ENCODE data around the gene KCNN3.
"Not testable (repeated sequence)": the region's sequence is repeated elsewhere in the genome, so short reads cannot be mapped to it uniquely, and the experiment has no call there.

KCNN3 gene

GRCh38 chr1:154870115-154870571 is at the start of gene KCNN3:
KCNN3 (minus strand) TSS chr1:154870281; CDS start chr1:154869964, 317 bp downstream.
- peak; percentile 99 for DNase-seq

DNA sequence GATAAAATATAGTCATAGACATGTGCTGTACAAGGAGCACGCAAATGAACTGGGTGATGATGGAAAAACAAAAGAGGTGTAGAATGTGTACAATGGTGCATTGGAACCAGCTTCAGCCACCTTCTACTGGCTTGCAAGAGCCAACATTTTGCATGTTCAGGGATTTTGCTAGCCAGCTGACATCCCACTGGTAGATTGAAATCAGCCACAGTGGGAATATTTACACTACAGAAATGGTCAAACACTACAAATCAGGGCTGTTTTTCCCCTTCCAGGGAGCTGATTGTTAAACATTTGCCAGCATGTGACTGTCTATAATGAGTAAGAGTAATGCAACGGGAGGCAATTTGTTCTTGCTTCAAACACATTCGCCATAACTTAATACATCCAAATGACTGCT is 43.2 kb upstream of the KCNN3 start:
- DNase-seq, result no peak

GRCh38 chr1:154912755-154913154 is 42.7 kb upstream of the KCNN3 start:
- DNase-seq, result no peak

GRCh38 chr1:154911691-154912550 is 41.8 kb upstream of the KCNN3 start:
- DNase-seq, result no peak

DNA sequence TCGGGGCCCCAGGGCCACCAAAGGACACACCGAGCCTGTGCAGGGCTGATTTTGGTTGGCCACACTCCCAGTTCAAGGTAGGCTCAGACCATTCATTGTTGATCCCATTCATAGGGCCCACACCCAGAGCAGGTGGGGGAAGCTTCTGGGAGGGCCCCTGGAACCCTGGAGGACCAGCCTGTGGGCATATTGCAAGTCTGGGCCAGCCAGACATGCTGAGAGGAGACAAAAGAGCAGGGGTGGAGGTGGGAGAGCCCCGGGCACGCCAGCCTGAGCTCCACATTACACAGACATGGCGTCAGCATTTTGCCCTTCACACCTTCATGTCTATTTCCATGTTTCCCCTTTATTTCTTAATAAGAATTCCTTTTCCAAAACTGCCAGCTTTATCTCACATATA is 40.8 kb upstream of the KCNN3 start:
- DNase-seq, result no peak

- DNase-seq, result no peak
Observed at GRCh38 chr1:154908937-154909336, 38.9 kb upstream of the KCNN3 start.

DNA sequence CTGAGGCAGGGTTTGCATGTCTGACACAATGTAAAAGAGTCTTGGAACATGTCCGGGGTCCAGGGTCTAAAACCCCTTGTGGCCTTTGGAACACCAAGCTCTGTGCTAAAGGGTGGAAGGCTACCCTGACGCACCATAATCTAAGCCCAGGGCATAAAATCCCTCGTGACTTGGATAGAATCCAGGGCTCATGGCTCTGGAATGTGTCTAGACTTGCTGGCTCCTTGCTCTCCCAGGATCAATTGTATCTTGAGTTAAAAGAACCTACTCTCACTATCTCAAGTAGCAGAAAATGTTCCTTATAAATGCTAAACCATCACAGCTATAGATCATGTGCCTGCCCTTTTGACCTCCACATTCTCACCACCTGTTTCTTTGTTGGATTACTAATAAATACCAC is 38.0 kb upstream of the KCNN3 start:
- DNase-seq, result not testable (repeated sequence)

GRCh38 chr1:154906621-154907081 is 36.6 kb upstream of the KCNN3 start:
- DNase-seq, result no peak

GRCh38 chr1:154902938-154903566 is 33.0 kb upstream of the KCNN3 start:
- no peak for DNase-seq

GRCh38 chr1:154901591-154901990 is 31.5 kb upstream of the KCNN3 start:
- DNase-seq, result no peak

DNA sequence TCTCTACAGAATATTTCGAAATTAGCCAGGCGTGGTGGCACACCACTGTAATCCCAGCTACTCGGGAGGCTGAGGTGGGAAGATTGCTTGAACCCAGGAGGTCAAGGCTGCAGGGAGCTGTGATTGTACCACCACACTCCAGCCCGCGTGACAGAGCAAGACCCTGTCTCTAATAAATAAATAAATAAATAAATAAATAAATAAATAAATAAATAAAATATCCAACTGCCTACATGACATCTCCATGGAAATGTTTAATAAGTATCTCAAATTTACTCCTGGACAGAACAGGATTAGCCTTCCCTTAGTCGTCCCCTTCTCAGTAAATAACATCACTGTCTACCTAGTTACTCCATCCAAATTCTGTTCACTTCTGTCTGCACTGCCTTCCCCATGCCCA is 29.0 kb upstream of the KCNN3 start:
- no peak for DNase-seq

DNA sequence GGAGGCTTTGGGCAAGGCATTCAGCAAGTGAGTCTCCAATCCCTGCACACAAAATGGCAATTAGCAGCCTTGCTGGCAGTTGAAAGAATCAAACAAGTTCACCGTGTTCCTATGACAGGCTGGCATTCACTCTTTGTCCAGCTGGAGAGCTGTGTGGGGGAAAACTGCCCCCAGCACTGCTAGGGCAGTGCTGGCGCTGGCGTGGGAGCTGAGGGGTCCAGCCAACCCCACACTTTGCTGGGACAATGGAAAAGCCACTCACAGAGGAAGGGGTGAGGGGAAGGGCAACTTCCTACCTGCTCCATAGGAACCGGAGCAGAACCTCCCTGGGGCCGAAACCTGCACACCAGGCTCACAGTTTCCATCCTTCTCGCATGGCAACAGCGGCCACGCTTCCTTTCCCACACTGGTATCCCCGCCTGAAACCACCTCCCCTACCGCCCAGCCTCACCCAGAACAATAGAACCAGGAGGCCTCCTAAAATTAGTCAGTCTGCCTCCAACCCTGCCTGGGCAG is 26.7 kb upstream of the KCNN3 start:
- no peak for DNase-seq

- DNase-seq, result no peak
Observed at GRCh38 chr1:154895798-154896197, 25.7 kb upstream of the KCNN3 start.

GRCh38 chr1:154891452-154891851 is 21.4 kb upstream of the KCNN3 start:
- DNase-seq, result no peak

- DNase-seq, result no peak
Observed at GRCh38 chr1:154888757-154889156, 18.7 kb upstream of the KCNN3 start.

DNA sequence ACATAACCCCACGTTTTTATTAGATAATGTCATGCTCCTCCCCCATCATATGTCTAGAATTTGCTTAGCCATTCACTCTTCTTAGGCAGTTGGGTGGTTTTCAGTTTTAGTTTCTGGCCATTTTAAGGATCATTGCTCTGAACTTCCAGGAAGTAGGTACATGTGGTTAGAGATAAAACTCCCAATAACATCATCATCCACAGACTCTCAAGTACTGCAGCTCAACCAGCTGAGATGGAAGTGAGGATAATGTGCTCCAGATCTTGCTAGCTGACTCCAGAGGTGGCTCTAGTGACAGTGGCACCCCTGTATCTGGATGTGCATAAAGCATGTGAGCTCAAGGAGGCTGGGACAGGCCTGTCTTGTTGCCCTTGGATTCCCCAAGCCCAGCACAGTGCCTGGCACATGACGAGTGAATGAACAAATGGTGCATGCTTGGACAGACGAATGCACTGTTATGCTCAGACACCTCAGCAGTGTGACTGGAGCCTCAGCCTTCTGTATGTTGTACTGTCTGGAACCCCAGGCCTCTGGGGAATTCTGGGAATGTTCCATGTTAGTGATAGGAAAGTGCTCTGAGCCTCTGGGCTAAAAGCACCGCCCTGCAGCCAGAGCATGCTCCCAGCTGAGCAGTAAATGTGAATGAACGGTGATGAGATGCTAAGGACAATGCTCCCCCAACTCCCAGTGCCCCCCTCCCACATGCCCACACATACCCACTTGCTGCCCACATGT is 16.4 kb upstream of the KCNN3 start:
- DNase-seq, result no peak

GRCh38 chr1:154884869-154885701 is 15.0 kb upstream of the KCNN3 start:
- DNase-seq, result no peak

GRCh38 chr1:154883919-154884868 is 14.1 kb upstream of the KCNN3 start:
- no peak for DNase-seq

DNA sequence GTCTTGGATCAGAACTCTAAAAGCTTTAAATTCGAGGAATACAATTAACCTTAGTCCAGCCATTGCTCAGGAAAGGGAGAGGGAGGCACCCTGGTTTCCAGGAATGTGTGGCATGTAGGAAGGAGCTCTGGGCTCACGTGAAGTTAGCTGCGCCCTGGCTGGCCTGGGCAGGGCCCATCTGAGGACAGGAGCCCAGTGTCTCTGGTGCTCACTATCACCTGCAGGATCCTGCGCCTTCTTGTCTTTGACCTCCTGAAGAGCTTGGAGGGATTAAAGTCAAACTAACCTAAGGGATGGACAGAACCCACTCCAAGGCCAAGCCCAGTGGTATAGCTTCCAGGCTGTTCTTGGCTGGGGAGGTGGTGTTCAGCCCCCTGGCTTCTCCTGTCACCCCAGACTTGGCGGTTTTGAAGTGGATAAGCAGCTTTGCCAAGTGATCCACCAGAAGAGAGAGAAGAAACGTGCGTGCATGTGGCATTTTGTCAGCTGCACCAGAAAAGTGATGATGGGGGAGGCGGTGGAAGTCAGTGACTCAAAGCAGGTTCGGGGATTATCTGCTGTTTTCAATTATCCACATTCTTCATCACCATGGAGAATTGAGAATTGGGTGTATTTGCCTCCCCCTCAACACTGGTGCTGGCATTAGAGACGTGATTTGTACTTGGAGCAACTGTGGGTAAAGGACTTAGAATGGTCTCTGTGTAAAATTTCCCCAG is 11.9 kb upstream of the KCNN3 start:
- DNase-seq, result no peak

DNA sequence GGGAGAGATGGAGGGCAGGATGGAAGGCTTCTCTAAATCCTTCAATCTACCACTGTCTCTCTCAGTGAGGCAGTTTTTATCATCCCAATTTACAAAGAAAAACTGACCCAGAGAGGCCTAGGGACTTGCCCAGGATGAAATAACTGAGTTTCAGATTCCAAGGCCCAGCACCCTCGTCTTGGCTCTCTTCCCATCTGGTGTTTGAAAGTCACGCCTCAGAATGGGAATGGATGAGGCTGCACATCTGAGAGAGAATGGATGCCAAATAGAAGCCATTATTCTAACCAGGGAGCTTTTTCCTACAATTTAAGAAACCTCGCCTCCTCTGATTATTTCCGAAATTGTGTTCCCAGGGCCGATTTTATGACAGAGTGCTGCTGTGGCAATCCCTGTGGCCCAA is 10.6 kb upstream of the KCNN3 start:
- DNase-seq, result no peak

- DNase-seq, result no peak
Observed at GRCh38 chr1:154879038-154879421, 8.9 kb upstream of the KCNN3 start.

Measured in NCI-H526 treated with DMSO at 0.1 percent for 48 hours (cell line).